ENCODE results near the gene GAS2L2. TPM values are rescaled to one million over a fixed set of nuclear protein-coding genes. Genes with fewer than 3 reads are reported as not detected.

The GAS2L2 gene
- polyA plus RNA-seq, 1 donor from 2014 or later: 0.38 TPM

DNA sequence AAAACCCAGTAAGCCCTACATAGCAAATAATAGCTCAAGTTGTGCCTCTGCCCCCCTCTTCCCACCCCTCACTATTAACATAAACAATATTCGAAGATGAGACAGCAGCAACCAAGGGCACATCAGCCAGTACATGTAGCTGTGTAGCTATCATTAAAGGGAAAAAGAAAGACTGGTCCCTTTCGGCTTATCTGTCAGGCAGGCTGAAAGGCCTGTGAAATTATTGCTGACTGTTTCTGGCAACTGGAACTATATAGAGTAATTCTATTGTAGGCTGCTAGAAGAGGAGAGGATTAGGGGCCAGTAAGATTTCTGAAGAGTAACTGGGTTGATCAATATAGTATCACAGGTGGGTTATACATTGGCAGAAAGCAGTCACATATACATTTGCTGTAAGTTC lies 58.1 kb downstream of the GAS2L2 start:
- no peak overlapping the region for H3K9ac ChIP-seq (ENCODE audit: low read length)
- H2AFZ ChIP-seq (ENCODE audit: low read depth, low read length): no peak overlapping the region
- no peak overlapping the region for H3K4me3 ChIP-seq (ENCODE audit: low read length)
- H3K4me2 ChIP-seq (ENCODE audit: low read length): no peak overlapping the region
- H3K9me3 ChIP-seq (ENCODE audit: low read length): no peaks in the 10 kb centered on the region
- no peaks in the 10 kb centered on the region for H3F3A ChIP-seq (ENCODE audit: insufficient read depth, low read length, poor library complexity, severe bottlenecking)
- no peaks in the 10 kb centered on the region for H3K9me2 ChIP-seq (ENCODE audit: insufficient read depth, low read length)
- TF ChIP-seq MXI1 (conservative IDR thresholded peaks at IDR 0.05; ENCODE audit: poor library complexity, severe bottlenecking) (no peak), EP300 (conservative IDR thresholded peaks at IDR 0.05; ENCODE audit: poor library complexity, severe bottlenecking) (no peak), RAD21 (conservative IDR thresholded peaks at IDR 0.05) (no peak)
- TF ChIP-seq, protein P1, sequence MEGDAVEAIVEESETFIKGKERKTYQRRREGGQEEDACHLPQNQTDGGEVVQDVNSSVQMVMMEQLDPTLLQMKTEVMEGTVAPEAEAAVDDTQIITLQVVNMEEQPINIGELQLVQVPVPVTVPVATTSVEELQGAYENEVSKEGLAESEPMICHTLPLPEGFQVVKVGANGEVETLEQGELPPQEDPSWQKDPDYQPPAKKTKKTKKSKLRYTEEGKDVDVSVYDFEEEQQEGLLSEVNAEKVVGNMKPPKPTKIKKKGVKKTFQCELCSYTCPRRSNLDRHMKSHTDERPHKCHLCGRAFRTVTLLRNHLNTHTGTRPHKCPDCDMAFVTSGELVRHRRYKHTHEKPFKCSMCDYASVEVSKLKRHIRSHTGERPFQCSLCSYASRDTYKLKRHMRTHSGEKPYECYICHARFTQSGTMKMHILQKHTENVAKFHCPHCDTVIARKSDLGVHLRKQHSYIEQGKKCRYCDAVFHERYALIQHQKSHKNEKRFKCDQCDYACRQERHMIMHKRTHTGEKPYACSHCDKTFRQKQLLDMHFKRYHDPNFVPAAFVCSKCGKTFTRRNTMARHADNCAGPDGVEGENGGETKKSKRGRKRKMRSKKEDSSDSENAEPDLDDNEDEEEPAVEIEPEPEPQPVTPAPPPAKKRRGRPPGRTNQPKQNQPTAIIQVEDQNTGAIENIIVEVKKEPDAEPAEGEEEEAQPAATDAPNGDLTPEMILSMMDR (IDR thresholded peaks at IDR 0.05; ENCODE audit: poor library complexity, severe bottlenecking): no peak
- TF ChIP-seq, protein P2, sequence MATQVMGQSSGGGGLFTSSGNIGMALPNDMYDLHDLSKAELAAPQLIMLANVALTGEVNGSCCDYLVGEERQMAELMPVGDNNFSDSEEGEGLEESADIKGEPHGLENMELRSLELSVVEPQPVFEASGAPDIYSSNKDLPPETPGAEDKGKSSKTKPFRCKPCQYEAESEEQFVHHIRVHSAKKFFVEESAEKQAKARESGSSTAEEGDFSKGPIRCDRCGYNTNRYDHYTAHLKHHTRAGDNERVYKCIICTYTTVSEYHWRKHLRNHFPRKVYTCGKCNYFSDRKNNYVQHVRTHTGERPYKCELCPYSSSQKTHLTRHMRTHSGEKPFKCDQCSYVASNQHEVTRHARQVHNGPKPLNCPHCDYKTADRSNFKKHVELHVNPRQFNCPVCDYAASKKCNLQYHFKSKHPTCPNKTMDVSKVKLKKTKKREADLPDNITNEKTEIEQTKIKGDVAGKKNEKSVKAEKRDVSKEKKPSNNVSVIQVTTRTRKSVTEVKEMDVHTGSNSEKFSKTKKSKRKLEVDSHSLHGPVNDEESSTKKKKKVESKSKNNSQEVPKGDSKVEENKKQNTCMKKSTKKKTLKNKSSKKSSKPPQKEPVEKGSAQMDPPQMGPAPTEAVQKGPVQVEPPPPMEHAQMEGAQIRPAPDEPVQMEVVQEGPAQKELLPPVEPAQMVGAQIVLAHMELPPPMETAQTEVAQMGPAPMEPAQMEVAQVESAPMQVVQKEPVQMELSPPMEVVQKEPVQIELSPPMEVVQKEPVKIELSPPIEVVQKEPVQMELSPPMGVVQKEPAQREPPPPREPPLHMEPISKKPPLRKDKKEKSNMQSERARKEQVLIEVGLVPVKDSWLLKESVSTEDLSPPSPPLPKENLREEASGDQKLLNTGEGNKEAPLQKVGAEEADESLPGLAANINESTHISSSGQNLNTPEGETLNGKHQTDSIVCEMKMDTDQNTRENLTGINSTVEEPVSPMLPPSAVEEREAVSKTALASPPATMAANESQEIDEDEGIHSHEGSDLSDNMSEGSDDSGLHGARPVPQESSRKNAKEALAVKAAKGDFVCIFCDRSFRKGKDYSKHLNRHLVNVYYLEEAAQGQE (IDR thresholded peaks at IDR 0.05; ENCODE audit: borderline replicate concordance): no peak
- no peaks in the 10 kb centered on the region for H3K79me2 ChIP-seq (replicated peaks; ENCODE audit: insufficient read depth, low read length)
- no peaks in the 10 kb centered on the region for H4K20me1 ChIP-seq (ENCODE audit: insufficient read depth)
- peaks cover 6% of the 10 kb centered on the region for H3K36me3 ChIP-seq (ENCODE audit: insufficient read depth, low read length)
- H3K27ac ChIP-seq (ENCODE audit: low read length): no peak overlapping the region
- H3K27me3 ChIP-seq (ENCODE audit: insufficient read depth, low read depth, low read length): no peaks in the 10 kb centered on the region

Other genes with a start within 250 kb of the GAS2L2 start
- gene SLFN12L, start 215.6 kb downstream of the GAS2L2 start, polyA plus RNA-seq: not detected in 2 replicates
- not detected in 2 replicates for gene SLFN14, start 192.4 kb downstream of the GAS2L2 start, polyA plus RNA-seq
- gene PEX12, start 174.7 kb downstream of the GAS2L2 start, polyA plus RNA-seq: 3.8 and 7.3 TPM in 2 replicates
- gene AP2B1, start 165.9 kb downstream of the GAS2L2 start, polyA plus RNA-seq: 59.5 and 65.1 TPM in 2 replicates
- gene RASL10B, start 21.6 kb downstream of the GAS2L2 start, polyA plus RNA-seq: 10.7 and 11.3 TPM in 2 replicates
- not detected in 2 replicates for gene C17orf50, start 7.6 kb upstream of the GAS2L2 start, polyA plus RNA-seq
- gene MMP28, start 42.4 kb upstream of the GAS2L2 start, polyA plus RNA-seq: 0.31 TPM in 1 of 2 replicates, not detected in the other
- gene TAF15, start 56.2 kb upstream of the GAS2L2 start, polyA plus RNA-seq: 45.8 and 50.9 TPM in 2 replicates
- not detected in 2 replicates for gene HEATR9, start 115.7 kb upstream of the GAS2L2 start, polyA plus RNA-seq
- not detected in 2 replicates for gene CCL5, start 127.1 kb upstream of the GAS2L2 start, polyA plus RNA-seq
- gene RDM1, start 177.5 kb upstream of the GAS2L2 start, polyA plus RNA-seq: not detected in 2 replicates
- not detected in 2 replicates for gene LYZL6, start 190.5 kb upstream of the GAS2L2 start, polyA plus RNA-seq
- not detected in 2 replicates for gene CCL16, start 228.3 kb upstream of the GAS2L2 start, polyA plus RNA-seq
- gene CCL14, start 233.5 kb upstream of the GAS2L2 start, polyA plus RNA-seq: not detected in 2 replicates
- gene CCL15, start 248.3 kb upstream of the GAS2L2 start, polyA plus RNA-seq: not detected in 2 replicates

Data from neural cell (in vitro differentiated cells).